ENCODE data around the gene EXOC4.

- TF ChIP-seq EZH2phosphoT487 (IDR thresholded peaks at IDR 0.05; ENCODE audit: borderline replicate concordance) = no peak
- no peak for TF ChIP-seq CTCF (conservative IDR thresholded peaks at IDR 0.05; ENCODE audit: low read length)
These were observed 372.2 kb downstream of the EXOC4 start for GRCh38 chr7:133625046-133625445.
